ENCODE data around the gene CAMTA1.
A peak's percentile ranks its signal among the peaks of the same experiment; 100 is the strongest.
"Not testable (repeated sequence)": the region's sequence is repeated elsewhere in the genome, so short reads cannot be mapped to it uniquely, and the experiment has no call there.

CAMTA1 gene

GRCh38 chr1:7781923-7782495 lies 996.8 kb downstream of the CAMTA1 start:
- no peak for DNase-seq (ENCODE audit: low read depth)

- no peak for DNase-seq (ENCODE audit: low read depth)
These were observed 998.0 kb downstream of the CAMTA1 start for GRCh38 chr1:7783178-7783711.

GRCh38 chr1:7783826-7784491 lies 998.7 kb downstream of the CAMTA1 start, which contains the start of gene PER3:
Gene PER3 (plus strand): TSS chr1:7784291. CDS start chr1:7784878, 587 bp downstream.
- peak; percentile 90 for DNase-seq (ENCODE audit: low read depth)

- DNase-seq (ENCODE audit: low read depth): no peak
These were observed 999.3 kb downstream of the CAMTA1 start for GRCh38 chr1:7784492-7785071.

- no peak for DNase-seq (ENCODE audit: low read depth)
These were observed 999.9 kb downstream of the CAMTA1 start for GRCh38 chr1:7785108-7785507.

- no peak for DNase-seq (ENCODE audit: low read depth)
These were observed 1001.5 kb downstream of the CAMTA1 start for GRCh38 chr1:7786795-7787194.

GRCh38 chr1:7789828-7790227 lies 1004.6 kb downstream of the CAMTA1 start:
- no peak for DNase-seq (ENCODE audit: low read depth)

- not testable (repeated sequence) for DNase-seq (ENCODE audit: low read depth)
These were observed 1005.8 kb downstream of the CAMTA1 start for GRCh38 chr1:7791027-7791426.

GRCh38 chr1:7795406-7795805 lies 1010.2 kb downstream of the CAMTA1 start:
- no peak for DNase-seq (ENCODE audit: low read depth)

GRCh38 chr1:7805460-7805859 lies 1020.2 kb downstream of the CAMTA1 start:
- no peak for DNase-seq (ENCODE audit: low read depth)

GRCh38 chr1:7808253-7808844 lies 1023.1 kb downstream of the CAMTA1 start:
- no peak for DNase-seq (ENCODE audit: low read depth)

- DNase-seq (ENCODE audit: low read depth): no peak
These were observed 1024.5 kb downstream of the CAMTA1 start for GRCh38 chr1:7809742-7810141.

- no peak for DNase-seq (ENCODE audit: low read depth)
These were observed 1025.1 kb downstream of the CAMTA1 start for GRCh38 chr1:7810395-7810794.

- no peak for DNase-seq (ENCODE audit: low read depth)
These were observed 1026.2 kb downstream of the CAMTA1 start for GRCh38 chr1:7811476-7811875.

- DNase-seq (ENCODE audit: low read depth): no peak
These were observed 1028.6 kb downstream of the CAMTA1 start for GRCh38 chr1:7813677-7814373.
